Left ventricle myocardium inferior (tissue), 1 donor: ENCODE results near the gene AGK. TPM values are rescaled to one million over a fixed set of nuclear protein-coding genes. Genes with fewer than 3 reads are reported as not detected.

Experiments used
- DNase-seq: peaks from one replicate; pipeline ENCODE4 v3.0.0-alpha.2; 2020
- H3K27ac ChIP-seq: fragments of 200-600 bp; replicated peaks from 2 replicates; pipeline ENCODE4 v1.8.0; 2021
- H3K27me3 ChIP-seq: fragments of 200-600 bp; 2 replicates; pipeline ENCODE4 v1.8.0; 2021; ENCODE audit warnings: low read depth
- H3K36me3 ChIP-seq: fragments of 200-600 bp; 2 replicates; pipeline ENCODE4 v1.8.0; 2021
- H3K4me1 ChIP-seq: fragments of 200-600 bp; 2 replicates; pipeline ENCODE4 v1.8.0; 2021
- H3K4me3 ChIP-seq: fragments of 200-600 bp; 2 replicates; pipeline ENCODE4 v1.8.0; 2021; ENCODE audit warnings: mild to moderate bottlenecking, moderate library complexity
- H3K9me3 ChIP-seq: fragments of 200-600 bp; replicated peaks from 2 replicates; pipeline ENCODE4 v1.8.0; 2021
- CTCF ChIP-seq: fragments of 200-600 bp; IDR thresholded peaks from 2 replicates; pipeline ENCODE4 v1.8.0; 2021; ENCODE audit warnings: antibody characterized with exemption, mild to moderate bottlenecking, borderline replicate concordance
- intact Hi-C: fragments of 100-400 bp; cut with micrococcal nuclease; formaldehyde crosslinking; loops from one replicate; pipeline ENCODE4 v1.11.0; 2022
- total RNA-seq: library from RNA; stranded (reverse); fragmentation: NEBNext Ultra II Directional; extraction: Animal tissue kit (Norgen Biotek cat#: 25700); gene quantifications from one replicate; pipeline ENCODE4 v1.2.1, GENCODE V29; 2021
- donor health status: DM: no; HTN: yes; CAD: no; lungs with severe emphysema.

Gene AGK
- total RNA-seq, 1 donor from 2014 or later: 37.8 TPM

- Histone ChIP-seq H3K4me3 (no peak overlapping the region), H3K4me1 (peaks cover 46% of the 10 kb centered on the region), H3K9me3 (no peaks in the 10 kb centered on the region), H3K27ac (no peak overlapping the region), H3K27me3 (no peaks in the 10 kb centered on the region), H3K36me3 (no peaks in the 10 kb centered on the region)
- no peak for TF ChIP-seq CTCF
- intact Hi-C loops: no loop called here
- DNase-seq: no peak
Observed at GRCh38 chr7:141691961-141692360, 140.8 kb downstream of the AGK start.

- peaks cover 46% of the 10 kb centered on the region for H3K4me1 ChIP-seq
- intact Hi-C loops: no loop called here
- DNase-seq: no peak
- no peaks in the 10 kb centered on the region for H3K36me3 ChIP-seq
- no peak overlapping the region for H3K4me3 ChIP-seq
- no peaks in the 10 kb centered on the region for H3K9me3 ChIP-seq
- no peaks in the 10 kb centered on the region for H3K27me3 ChIP-seq
- TF ChIP-seq CTCF: no peak
- no peak overlapping the region for H3K27ac ChIP-seq
Observed at GRCh38 chr7:141693082-141693481, 141.9 kb downstream of the AGK start.

- peaks cover 56% of the 10 kb centered on the region for H3K4me1 ChIP-seq
- intact Hi-C loops: no loop called here
- no peaks in the 10 kb centered on the region for H3K9me3 ChIP-seq
- no peak overlapping the region for H3K4me3 ChIP-seq
- no peak for TF ChIP-seq CTCF
- no peaks in the 10 kb centered on the region for H3K36me3 ChIP-seq
- no peak for DNase-seq
- no peak overlapping the region for H3K27ac ChIP-seq
- H3K27me3 ChIP-seq: no peaks in the 10 kb centered on the region
Observed at GRCh38 chr7:141695803-141696289, 144.6 kb downstream of the AGK start.

- H3K36me3 ChIP-seq: no peaks in the 10 kb centered on the region
- H3K27ac ChIP-seq: no peak overlapping the region
- H3K4me3 ChIP-seq: no peak overlapping the region
- peaks cover 61% of the 10 kb centered on the region for H3K4me1 ChIP-seq
- intact Hi-C loops: no loop called here
- no peak for TF ChIP-seq CTCF
- H3K27me3 ChIP-seq: no peaks in the 10 kb centered on the region
- no peak for DNase-seq
- H3K9me3 ChIP-seq: no peaks in the 10 kb centered on the region
Observed at GRCh38 chr7:141696348-141696747, 145.1 kb downstream of the AGK start.

- intact Hi-C loops: no loop called here
- Histone ChIP-seq H3K9me3 (no peaks in the 10 kb centered on the region), H3K27ac (no peak overlapping the region), H3K4me3 (no peak overlapping the region), H3K4me1 (peaks cover 65% of the 10 kb centered on the region), H3K27me3 (no peaks in the 10 kb centered on the region), H3K36me3 (no peaks in the 10 kb centered on the region)
- TF ChIP-seq CTCF: no peak
- no peak for DNase-seq
Observed at GRCh38 chr7:141697211-141697871, 146.1 kb downstream of the AGK start.
